HG03103 (cell line): ENCODE data around the gene ARHGDIG.
"Not testable (repeated sequence)": the region's sequence is repeated elsewhere in the genome, so short reads cannot be mapped to it uniquely, and the experiment has no call there.

Experiments used
- ATAC-seq: cut with Tn5 transposase; IDR thresholded peaks from one replicate; pipeline ENCODE4 v1.9.1; 2021; ENCODE audit warnings: low read depth; ENCODE audit not compliant: unreplicated experiment

ARHGDIG gene

DNA sequence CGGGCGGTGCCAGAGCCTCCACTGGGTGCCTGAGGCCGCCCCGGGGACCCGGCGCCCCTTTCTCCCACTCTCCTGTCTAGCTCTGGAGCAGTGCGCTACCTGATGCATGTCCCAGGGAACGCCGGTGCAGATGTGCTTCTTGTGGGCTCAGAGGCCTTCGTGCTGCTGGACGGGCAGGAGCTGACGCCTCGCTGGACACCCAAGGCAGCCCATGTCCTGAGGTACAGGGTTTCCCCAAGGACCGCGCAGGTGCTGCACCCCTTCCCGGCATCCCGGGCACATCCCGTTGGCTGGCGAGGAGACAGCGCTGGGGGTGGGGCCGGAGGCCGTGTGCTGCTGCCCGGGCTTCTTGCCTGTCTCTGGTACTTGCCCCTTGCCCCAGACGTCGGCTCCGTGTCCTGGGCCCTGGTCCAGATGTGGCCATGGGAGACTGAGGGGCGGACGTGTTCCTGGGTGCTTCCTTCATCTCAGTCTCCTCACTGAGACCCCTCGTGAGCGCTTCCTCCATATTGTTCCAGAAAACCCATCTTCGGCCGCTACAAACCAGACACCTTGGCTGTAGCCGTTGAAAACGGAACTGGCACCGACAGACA lies 17.1 kb upstream of the ARHGDIG start:
- no peak for ATAC-seq

GRCh38 chr16:263944-264343 lies 16.4 kb upstream of the ARHGDIG start:
- no peak for ATAC-seq

DNA sequence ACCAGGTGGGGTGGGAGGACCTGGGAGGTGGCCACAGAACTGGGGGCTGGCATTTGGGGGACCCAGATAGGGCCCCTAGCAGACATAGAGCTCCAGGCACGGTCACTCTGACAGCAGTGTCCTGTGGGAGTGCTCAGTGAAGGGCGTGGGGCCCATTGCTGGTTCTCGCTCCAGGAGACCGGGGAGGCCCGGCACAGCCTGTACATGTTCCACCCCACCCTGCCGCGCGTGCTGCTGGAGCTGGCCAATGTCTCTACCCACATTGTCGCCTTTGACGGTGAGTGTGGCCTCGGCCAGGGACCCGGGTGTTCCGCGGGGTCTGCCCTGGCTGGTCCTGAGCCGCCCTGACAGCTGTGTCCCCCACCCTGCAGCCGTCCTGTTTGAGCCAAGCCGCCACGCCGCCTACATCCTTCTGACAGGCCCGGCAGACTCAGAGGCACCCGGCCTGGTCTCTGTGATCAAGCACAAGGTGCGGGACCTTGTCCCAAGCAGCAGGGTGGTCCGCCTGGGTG lies 15.9 kb upstream of the ARHGDIG start:
- ATAC-seq, result no peak

DNA sequence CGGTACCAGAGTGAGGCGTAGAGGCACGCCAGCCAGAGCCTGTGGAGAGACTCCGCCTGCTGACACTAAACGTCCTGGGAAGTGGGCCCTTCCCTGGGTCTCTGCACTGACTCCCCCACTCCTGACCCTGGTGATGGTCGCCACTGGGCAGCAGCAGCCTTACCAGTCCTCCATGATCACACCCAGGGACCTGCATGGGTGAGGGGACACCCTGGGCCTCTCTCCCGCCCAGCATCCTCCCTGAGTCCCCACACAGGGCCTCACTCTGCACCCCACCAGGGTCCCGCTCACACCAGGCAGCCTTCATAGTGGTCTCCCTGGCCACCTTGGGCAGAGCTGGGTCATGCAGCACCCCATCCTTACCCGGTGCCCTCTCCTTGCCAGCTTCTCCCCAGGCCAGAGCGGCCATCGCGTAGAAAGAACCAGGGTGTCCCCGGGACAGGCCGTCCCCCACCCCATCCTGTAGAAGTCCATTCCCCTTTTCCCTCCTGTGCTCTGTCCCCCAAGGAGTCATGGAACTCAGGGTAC lies 15.3 kb upstream of the ARHGDIG start:
- no peak for ATAC-seq

GRCh38 chr16:265711-266110 lies 14.7 kb upstream of the ARHGDIG start:
- ATAC-seq, result no peak

GRCh38 chr16:266258-267164 lies 13.9 kb upstream of the ARHGDIG start:
- ATAC-seq, result no peak

DNA sequence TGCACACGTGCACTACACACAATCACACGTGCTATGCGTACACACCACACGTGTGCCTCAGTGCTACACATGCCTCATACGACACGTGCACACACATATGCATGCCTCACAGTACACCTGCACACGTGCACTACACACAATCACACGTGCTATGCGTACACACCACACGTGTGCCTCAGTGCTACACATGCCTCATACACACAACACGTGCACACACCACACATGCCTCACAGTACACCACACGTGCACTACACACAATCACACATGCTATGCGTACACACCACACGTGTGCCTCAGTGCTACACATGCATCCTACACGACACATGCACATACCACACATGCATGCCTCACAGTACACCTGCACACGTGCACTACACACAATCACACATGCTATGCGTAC lies 12.8 kb upstream of the ARHGDIG start:
- ATAC-seq, result not testable (repeated sequence)

DNA sequence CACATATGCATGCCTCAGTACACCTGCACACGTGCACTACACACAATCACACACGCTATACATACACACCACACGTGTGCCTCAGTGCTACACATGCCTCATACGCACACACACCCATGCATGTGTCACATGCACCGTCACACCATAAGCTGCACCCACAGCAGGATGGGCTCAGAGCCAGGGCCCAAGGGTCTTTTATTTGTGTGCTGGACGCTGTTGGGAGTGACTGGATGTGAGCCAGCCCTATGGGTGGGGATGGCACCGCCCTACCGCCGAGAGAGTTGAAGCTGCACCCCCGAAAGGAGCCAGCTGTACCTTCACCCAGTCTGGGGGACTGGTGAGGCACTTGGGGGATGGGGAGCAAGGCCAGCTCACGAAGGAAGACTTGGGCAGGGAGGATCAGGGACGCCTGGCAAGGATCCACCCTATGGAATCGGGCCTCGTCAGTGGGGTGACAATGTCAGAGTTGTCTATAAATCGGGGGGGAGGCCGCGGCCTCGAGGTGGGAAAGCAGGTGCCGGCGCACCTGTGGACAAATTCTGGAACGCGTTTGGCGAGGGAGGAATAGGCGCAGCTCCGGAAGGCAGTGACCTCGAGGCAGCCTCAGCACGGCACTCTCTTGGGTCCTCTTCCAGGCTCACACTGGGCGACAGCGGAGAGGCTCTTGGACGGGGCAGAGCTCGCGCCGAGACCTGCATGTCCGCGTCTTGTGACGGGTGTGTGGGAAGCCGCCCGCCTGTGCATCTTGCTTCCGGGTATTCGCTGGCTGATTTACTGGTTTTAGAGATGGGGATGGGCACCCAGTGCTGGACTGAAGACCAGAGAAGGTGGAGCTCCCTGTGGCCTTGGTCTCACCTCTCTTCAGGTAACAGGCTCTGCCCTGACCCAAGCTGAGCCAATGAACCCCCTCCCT lies 12.0 kb upstream of the ARHGDIG start:
- ATAC-seq, result no peak

DNA sequence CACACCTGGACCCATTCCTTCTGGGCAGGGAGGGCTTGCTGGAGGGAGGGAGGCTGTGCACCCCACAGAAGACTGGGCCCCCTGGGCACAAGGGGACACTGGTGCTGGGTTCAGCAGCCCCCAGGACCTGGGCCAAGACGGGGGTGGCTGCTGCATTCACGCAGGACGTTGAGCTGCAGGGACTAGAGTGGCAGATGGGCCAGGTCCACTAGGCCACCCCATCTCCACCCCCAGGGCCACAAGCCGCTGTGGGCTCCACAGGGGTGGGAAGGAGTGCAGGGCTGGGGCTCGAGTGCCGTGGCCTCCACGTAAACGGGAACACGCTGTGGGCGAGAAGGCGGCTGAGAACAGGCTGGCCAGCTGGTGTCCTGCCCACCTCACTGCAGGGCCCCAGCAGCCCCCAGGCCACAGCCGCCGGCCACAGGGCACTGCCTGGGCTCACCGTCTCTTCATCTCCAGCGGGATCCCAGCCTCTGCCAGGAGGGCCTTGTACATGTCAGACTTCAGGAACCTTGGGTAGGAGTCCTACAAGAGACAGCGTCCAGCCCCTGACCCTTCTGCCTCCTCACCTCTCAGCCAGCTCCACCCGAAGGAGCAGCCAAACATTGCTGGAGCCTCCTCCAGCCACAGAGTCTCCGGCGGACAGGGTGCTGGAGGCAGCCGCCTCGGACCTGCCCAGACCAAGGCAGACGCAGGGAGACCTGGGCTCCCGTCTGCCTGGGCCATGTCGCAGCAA lies 11.2 kb upstream of the ARHGDIG start:
- ATAC-seq, result no peak

- no peak for ATAC-seq
Measured at GRCh38 chr16:270381-271255, 9.8 kb upstream of the ARHGDIG start.

DNA sequence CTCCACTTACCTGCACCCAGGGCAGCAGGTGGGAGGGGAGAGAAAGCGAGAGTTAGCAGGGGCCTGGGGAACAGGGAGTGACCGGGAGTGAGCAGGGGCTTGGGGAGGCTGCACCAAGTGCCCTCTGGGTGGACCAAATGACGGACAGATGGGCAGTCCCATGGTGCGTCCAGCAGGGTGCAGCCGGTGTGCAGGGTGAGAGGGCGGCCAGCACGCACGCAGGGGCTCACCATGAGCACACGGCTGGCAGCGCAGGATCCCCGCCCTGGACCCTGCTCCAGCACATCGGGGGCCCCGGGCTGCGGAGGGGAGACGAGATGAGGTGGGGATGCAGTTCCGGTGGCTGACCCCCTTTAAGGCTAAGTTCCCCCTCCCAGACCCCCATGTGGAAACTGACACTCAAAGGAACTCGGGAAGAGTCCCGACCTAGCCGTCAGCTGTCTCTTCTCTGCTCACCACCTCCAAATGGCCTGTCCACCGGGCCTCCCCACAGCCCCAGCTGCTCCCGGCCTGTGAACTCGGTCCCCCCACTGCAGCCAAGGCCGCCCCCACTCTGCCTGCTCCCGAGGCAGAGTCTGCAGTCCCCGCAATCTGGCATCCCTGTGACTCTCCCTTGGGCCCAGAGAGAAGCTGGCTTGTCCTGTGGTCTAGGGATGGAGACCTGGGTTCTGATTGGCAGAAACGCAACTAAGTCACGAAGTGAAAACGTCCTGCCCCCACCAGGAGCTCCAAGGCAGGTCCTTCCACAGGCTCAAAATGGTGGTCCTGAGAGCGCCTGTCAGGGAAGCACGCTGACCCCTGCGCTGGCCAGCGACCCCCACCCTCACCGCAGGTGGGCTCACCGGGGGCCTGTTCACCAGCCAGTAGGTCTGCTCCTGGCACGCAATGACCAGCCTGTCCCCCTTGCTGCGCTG lies 7.5 kb upstream of the ARHGDIG start:
- no peak for ATAC-seq

- no peak for ATAC-seq
Measured at GRCh38 chr16:273547-274421, 6.6 kb upstream of the ARHGDIG start.

DNA sequence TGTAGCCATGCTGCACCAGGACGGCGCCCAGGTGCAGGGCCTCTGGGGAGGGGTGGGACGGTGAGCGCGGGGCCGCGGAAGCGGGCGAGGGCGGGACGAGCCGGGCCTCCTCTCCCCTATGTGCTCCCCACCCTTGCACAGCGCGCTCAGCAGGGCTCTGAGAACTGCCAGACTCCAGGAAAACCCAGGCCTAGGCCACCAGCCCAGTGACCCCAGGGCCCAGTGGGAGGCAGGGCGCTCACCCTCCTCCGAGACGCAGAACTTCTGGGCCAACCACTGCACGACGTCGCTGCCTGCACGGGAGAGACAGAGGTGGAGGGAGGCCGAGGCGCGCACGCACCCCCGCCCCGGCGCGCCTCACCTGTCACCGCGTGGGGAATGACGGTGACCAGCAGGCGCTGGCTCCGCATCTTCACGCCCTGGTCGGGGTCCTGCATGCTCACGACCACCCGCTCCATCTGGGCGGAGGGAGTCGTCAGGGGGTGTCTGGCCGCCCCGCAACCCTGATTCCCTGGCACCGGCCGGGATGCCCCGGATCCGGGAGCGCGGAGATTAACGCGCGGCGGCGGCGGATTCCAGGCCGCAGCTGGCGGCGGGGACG lies 5.2 kb upstream of the ARHGDIG start:
- no peak for ATAC-seq

GRCh38 chr16:275786-276232 lies 4.6 kb upstream of the ARHGDIG start, which contains the start of gene RGS11:
Gene RGS11 (minus strand): TSS chr16:275944. CDS start chr16:275911, 33 bp downstream.
- no peak for ATAC-seq

- no peak for ATAC-seq
Measured at GRCh38 chr16:276426-277077, 3.8 kb upstream of the ARHGDIG start.

DNA sequence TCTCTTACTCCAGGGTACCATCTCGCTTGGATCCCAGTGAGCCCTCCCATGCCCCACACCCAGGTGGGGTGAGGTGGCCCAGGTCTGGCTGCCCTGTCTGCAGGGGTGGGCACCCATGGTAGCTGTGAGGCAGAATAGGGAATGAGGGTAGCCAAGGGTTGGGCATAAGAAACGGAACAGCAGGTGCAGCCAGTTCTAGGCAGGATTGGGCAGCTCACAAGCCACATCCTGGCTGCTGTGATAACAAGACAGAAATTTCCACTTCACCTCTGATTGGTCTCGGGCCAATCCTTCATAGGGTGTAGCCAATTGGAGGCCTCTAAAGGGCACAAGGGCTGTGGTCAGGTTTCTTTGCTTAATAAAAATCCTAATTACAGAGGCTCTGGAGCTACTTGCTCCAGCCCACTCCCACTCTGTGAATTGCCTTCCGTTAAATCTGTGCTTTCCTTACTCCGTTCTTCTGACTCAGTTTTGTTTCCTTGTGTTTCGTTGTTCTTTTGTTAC lies 1.5 kb upstream of the ARHGDIG start:
- ATAC-seq, result no peak
